SH-SY5Y (cell line): ENCODE measurements around the gene MAST4.

Source experiments
- GATA2 ChIP-seq: IDR thresholded peaks from 2 replicates; pipeline ENCODE4 v1.6.1; 2011; ENCODE audit warnings: mild to moderate bottlenecking, low read depth, low read length
- GATA3 ChIP-seq: IDR thresholded peaks from 2 replicates; pipeline ENCODE4 v1.6.1; 2011; ENCODE audit warnings: low read depth, mild to moderate bottlenecking, low read length, moderate library complexity

- TF ChIP-seq GATA2 (no peak), GATA3 (no peak)
These were observed 146.1 kb downstream of the MAST4 start for GRCh38 chr5:66742083-66742895.
